Measurements from ENCODE around the gene ERMARD.

DNA sequence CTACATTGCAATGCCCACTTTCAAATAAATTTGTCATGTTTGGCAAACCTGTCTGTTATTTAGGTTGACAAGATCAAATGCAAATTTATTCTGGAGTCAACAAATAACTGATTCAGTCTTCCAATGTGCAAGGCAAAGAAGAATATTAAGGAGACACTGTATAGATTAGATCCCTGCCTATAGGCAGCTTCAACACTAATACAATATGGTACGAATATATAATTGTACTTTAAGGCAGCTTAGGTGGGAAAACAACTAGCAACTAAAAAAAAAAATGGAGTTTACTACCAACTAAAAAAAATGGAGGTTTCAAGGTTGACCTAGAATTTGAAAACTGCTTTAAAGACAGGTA lies 25.4 kb upstream of the ERMARD start:
- TF ChIP-seq ELF4 (IDR thresholded peaks at IDR 0.05) (no peak), HDGF (IDR thresholded peaks at IDR 0.05; ENCODE audit: borderline replicate concordance) (no peak)
